ENCODE results near the gene TLCD5. TPM values are rescaled to one million over a fixed set of nuclear protein-coding genes. Genes with fewer than 3 reads are reported as not detected.

Gene TLCD5
- total and polyA plus RNA-seq, 2 donors from 2014 or later: 4.9 to 6.0 TPM

- Histone ChIP-seq H3K36me3 (ENCODE audit: control insufficient read depth in 2 of 3, insufficient read depth in 3 of 3, low read length in 3 of 3) (no peaks in the 10 kb centered on the region), H3K9ac (ENCODE audit: low read length in 3 of 3) (no peak overlapping the region), H3K4me1 (ENCODE audit: control insufficient read depth in 2 of 3, insufficient read depth in 2 of 3, low read depth in 1 of 3, low read length in 3 of 3) (peaks cover 0 to 5% (median 2%) of the 10 kb centered on the region in 3 donors), H3K9me3 (ENCODE audit: control insufficient read depth in 2 of 3, insufficient read depth in 1 of 3, low read length in 3 of 3) (peaks cover 0 to 5% (median 0%) of the 10 kb centered on the region in 3 donors), H3K27me3 (ENCODE audit: control insufficient read depth, insufficient read depth, low read length) (no peaks in the 10 kb centered on the region), H3K4me3 (ENCODE audit: low read length in 3 of 3) (no peak overlapping the region), H3K27ac (ENCODE audit: low read depth in 2 of 2, low read length in 2 of 2) (no peak overlapping the region)
- intact Hi-C loops (cut with DNase I): no loop called here
- DNase-seq (no peak), FAIRE-seq (no peak)
- TF ChIP-seq, protein P1, sequence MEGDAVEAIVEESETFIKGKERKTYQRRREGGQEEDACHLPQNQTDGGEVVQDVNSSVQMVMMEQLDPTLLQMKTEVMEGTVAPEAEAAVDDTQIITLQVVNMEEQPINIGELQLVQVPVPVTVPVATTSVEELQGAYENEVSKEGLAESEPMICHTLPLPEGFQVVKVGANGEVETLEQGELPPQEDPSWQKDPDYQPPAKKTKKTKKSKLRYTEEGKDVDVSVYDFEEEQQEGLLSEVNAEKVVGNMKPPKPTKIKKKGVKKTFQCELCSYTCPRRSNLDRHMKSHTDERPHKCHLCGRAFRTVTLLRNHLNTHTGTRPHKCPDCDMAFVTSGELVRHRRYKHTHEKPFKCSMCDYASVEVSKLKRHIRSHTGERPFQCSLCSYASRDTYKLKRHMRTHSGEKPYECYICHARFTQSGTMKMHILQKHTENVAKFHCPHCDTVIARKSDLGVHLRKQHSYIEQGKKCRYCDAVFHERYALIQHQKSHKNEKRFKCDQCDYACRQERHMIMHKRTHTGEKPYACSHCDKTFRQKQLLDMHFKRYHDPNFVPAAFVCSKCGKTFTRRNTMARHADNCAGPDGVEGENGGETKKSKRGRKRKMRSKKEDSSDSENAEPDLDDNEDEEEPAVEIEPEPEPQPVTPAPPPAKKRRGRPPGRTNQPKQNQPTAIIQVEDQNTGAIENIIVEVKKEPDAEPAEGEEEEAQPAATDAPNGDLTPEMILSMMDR (IDR thresholded peaks at IDR 0.05; ENCODE audit: borderline replicate concordance, extremely low read depth, insufficient read depth): no peak
Observed at GRCh38 chr11:120375076-120375475, 50.0 kb downstream of the TLCD5 start.

DNA sequence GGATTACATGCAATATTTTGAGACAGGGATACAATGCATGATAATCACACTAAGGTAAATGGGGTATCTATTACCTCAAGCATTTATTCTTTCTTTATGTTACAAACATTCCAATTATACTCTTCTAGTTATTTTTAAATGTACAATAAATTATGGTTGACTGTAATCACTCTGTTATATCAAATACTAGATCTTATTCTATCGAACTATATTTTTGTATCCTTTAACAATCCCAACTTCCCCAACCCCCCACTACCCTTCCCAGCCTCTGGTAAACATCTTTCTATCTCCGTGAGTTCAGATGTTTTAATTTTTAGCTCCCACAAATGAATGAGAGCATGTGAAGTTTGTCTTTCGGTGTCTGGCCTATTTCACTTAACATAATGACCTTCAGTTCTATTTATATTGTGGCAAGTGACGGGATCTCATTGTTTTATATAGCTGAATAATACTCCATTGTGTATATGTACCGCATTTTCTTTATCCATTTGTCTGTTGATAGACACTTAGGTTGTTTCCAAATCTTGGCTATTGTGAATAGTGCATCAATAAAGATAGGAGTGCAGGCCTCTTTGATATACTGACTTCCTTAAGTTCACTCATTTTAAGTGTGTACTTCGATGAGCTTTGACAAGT lies 51.6 kb downstream of the TLCD5 start:
- no peak for DNase-seq
- Histone ChIP-seq H3K36me3 (ENCODE audit: control insufficient read depth in 2 of 3, insufficient read depth in 3 of 3, low read length in 3 of 3) (no peaks in the 10 kb centered on the region), H3K4me3 (ENCODE audit: low read length in 3 of 3) (no peak overlapping the region), H3K9ac (ENCODE audit: low read length in 3 of 3) (no peak overlapping the region), H3K9me3 (ENCODE audit: control insufficient read depth in 2 of 3, insufficient read depth in 1 of 3, low read length in 3 of 3) (peaks cover 0 to 5% (median 0%) of the 10 kb centered on the region in 3 donors), H3K27me3 (ENCODE audit: control insufficient read depth, insufficient read depth, low read length) (no peaks in the 10 kb centered on the region), H3K27ac (ENCODE audit: low read depth in 2 of 2, low read length in 2 of 2) (no peak overlapping the region), H3K4me1 (ENCODE audit: control insufficient read depth in 2 of 3, insufficient read depth in 2 of 3, low read depth in 1 of 3, low read length in 3 of 3) (peaks cover 0 to 5% (median 5%) of the 10 kb centered on the region in 3 donors)
- FAIRE-seq: no peak
- intact Hi-C loops (cut with DNase I): no loop called here
- TF ChIP-seq, protein P1 (IDR thresholded peaks at IDR 0.05; ENCODE audit: borderline replicate concordance, extremely low read depth, insufficient read depth): no peak

GRCh38 chr11:120378474-120378873 lies 53.4 kb downstream of the TLCD5 start:
- Histone ChIP-seq H3K9me3 (ENCODE audit: control insufficient read depth in 2 of 3, insufficient read depth in 1 of 3, low read length in 3 of 3) (peaks cover 0 to 5% (median 0%) of the 10 kb centered on the region in 3 donors), H3K27me3 (ENCODE audit: control insufficient read depth, insufficient read depth, low read length) (no peaks in the 10 kb centered on the region), H3K9ac (ENCODE audit: low read length in 3 of 3) (no peak overlapping the region), H3K4me3 (ENCODE audit: low read length in 3 of 3) (no peak overlapping the region), H3K27ac (ENCODE audit: low read depth in 2 of 2, low read length in 2 of 2) (no peak overlapping the region), H3K4me1 (ENCODE audit: control insufficient read depth in 2 of 3, insufficient read depth in 2 of 3, low read depth in 1 of 3, low read length in 3 of 3) (peaks cover 0 to 7% (median 5%) of the 10 kb centered on the region in 3 donors), H3K36me3 (ENCODE audit: control insufficient read depth in 2 of 3, insufficient read depth in 3 of 3, low read length in 3 of 3) (no peaks in the 10 kb centered on the region)
- FAIRE-seq: no peak
- no peak for DNase-seq
- TF ChIP-seq, protein P1 (IDR thresholded peaks at IDR 0.05; ENCODE audit: borderline replicate concordance, extremely low read depth, insufficient read depth): no peak
- intact Hi-C loops (cut with DNase I): no loop called here
